NCI-H2196 treated with DMSO at 0.1 percent for 48 hours (cell line): ENCODE measurements around the gene USP22.

Source experiments
- DNase-seq: peaks from one replicate; lab custom pipeline; 2025; ENCODE audit not compliant: unreplicated experiment; lab: John Stamatoyannopoulos, UW

The USP22 gene

GRCh38 chr17:21021208-21021803 lies 21.5 kb downstream of the USP22 start:
- DNase-seq: no peak

- DNase-seq: no peak
These were observed 22.2 kb downstream of the USP22 start for GRCh38 chr17:21020622-21021021.

- DNase-seq: no peak
These were observed 22.7 kb downstream of the USP22 start for GRCh38 chr17:21019976-21020586.

GRCh38 chr17:21018894-21019293 lies 23.9 kb downstream of the USP22 start:
- no peak for DNase-seq

DNA sequence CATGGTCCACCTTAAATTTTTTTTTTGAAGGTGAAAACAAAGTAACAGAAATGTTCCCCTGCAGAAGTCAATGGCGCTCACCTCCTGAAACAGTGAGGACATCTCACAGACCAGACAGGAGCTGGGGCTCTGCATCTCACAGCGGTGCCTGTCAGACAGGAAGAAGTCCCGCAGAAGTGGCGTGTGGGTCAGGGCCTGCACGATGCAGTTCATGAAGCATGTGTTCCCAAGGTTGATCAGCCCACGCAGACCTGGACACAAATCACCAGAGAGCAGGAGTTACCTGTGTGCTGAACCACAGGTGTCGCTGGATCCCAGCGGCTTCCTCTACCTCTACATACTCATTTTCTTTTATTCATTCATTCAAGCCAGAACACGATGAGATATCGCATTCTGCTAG lies 24.9 kb downstream of the USP22 start:
- DNase-seq: no peak

DNA sequence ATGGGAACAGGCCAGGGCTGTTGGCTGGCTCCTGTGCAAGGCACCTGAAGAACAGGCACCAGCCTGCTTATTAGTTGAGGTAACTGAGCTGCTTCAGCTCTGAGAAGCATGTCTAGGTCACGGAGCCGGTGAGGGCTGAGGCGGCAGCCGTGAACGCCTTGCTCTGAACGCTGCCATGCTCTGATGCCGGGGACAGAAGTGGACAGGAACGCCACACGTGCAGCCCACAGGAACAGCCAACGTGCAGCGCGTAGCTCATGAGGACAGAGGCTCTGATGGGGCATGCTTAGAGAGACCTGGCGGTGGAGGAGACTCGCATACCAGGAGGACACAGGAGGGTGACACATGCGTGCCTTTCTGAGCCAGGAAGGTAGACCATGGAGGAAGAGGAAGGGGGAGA lies 25.6 kb downstream of the USP22 start:
- no peak for DNase-seq

GRCh38 chr17:21016826-21017225 lies 26.0 kb downstream of the USP22 start:
- no peak for DNase-seq

GRCh38 chr17:21015564-21015963 lies 27.2 kb downstream of the USP22 start:
- no peak for DNase-seq

DNA sequence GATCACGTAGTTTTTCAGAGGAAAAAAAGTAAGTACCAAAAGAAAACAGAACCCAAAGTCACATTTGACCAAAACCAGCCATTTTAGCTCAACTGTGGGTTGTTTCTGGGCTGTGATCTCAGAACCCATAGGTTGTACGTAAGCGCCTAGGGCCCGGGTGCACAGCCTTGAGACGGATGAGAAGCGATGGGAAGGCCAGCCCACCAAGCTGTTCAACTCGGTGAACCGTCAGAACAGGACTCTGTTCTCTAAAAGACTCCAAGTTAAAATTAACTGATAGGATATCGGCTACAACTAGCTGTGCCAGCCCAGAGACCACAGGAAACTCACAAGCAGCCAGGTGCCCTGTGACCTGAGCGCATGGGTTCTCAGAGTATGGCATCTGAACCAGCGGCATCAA lies 28.3 kb downstream of the USP22 start:
- no peak for DNase-seq

- no peak for DNase-seq
These were observed 28.8 kb downstream of the USP22 start for GRCh38 chr17:21013983-21014382.

DNA sequence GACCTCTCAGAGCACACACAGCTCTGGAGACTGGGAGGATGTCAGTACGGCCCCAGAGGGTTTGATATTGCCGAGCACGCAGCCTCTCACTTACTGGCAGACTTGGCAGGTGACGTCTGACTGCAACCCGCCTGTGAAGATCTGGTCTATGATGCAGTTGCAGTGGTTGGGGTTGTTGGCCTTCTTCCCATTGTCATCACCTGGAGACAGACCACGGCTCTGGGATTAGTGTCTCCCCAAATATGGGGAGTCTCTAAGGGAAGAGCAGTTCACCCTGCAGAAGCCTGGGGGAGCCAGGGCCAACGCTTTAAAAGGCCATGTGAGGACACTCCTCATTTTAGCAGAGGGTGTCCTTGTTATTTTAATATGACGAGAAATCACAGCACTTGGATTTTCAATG lies 30.1 kb downstream of the USP22 start:
- DNase-seq: no peak

DNA sequence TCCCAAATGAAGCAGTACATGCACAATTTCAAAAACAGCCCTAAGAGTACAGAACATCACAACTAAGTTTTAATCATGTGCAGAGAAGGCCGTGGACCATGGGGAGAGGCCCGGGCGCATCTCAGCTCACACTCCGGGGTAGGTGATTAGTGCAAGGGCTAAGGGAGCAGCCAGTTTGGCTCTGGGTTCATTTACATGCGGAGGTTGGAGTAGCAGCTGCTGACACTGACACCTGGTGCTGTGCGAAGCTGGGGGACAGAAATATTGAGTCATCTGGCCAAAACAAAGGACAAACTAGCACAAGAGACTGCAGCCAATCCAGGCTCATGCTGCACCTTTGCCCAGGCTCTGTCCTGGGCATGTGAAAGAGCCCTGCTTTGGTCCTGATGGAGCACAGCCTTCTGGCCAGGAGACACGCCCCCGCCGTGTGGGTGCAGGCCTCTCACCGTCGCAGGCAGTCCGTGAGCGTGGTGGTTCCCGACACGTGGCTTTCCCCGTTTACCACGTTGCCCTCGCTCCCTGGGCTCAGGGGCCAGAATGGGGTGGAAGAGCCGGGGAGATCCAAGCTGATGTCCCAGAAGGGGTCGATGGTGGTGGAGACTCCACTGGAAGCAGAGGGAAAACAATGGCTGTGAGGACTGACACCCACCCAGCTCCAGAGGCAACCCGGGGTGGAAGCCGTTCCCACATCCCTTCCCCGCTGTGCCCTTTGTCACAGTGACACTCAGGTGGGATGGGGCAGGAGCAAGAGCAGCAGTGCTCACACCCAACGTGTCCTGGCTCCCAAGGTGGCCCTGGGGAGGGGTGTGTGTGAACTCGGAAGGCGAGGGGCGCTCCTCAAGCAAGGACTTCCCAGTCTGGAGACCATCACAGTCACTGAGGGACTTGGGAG lies 31.9 kb downstream of the USP22 start:
- no peak for DNase-seq

DNA sequence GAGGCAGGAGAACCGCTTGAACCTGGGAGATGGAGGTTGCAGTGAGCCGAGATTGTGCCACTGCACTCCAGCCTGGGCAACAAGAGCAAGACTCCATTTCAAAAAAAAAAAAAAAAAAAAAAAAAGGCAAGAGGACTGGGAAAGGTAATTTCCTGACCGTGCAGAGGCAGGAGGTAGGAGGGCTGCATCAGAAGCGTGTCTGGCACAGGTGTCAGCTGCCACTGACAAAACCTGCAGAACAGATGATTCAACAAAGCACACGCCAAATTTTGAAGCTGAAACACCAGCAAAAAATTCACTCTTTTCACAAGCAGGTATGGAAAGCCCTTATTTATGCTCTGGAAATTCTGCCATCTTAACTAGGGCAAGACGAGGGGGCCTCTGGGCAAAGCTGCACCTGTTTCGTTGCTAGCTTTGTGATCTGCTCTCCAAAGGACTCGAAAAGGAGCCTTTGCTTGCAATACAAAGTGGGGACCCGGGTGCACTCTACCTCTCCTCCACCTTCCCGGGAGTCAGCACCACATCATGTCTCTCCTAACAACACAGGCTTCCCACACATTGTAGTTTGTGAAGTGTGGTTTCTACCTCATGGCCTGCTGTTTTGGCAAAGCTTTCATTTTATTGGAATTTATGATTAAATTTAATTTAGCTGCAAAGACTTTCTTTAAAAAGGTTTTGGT lies 33.7 kb downstream of the USP22 start:
- DNase-seq: no peak

GRCh38 chr17:21008160-21008915 lies 34.5 kb downstream of the USP22 start:
- no peak for DNase-seq

GRCh38 chr17:21007646-21008045 lies 35.2 kb downstream of the USP22 start:
- no peak for DNase-seq

DNA sequence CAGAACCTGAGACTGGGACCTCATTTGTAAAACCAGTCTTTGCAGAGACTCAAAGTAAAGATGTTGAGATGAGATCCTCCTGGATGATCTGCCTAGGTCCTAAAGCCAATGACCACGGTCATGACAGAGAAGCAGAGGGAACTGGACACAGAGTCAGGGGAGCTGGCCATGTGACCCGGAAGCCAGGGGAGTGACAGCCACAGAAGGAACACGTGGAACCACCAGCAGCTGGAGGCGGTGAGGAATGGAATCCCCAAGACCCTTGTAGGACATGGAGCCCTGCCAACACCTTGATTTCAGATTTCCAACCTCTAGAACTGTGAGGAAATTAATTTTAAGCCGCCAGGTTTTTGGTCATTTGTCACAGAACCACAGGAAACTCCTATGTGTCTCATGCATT lies 37.0 kb downstream of the USP22 start:
- no peak for DNase-seq

DNA sequence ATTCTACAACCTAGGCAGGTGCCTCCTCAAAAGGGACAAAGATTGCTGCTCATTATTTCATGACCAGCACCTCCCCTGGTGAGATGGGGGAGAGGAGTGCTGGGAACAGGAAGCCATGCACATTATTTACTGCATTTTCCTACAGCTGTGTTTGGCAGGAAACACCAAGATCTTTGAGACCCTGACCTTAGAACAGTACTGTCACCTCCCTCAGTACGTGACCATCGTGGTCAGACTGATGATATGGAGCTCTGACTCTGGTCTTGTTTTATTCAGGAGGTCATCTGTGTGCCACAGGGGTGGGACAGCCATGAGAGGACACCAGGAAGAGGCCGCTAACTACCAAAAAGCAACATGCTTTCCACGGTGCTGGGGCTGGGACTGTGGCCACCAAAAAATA lies 37.4 kb downstream of the USP22 start:
- DNase-seq: no peak

- no peak for DNase-seq
These were observed 38.5 kb downstream of the USP22 start for GRCh38 chr17:21004016-21004930.

DNA sequence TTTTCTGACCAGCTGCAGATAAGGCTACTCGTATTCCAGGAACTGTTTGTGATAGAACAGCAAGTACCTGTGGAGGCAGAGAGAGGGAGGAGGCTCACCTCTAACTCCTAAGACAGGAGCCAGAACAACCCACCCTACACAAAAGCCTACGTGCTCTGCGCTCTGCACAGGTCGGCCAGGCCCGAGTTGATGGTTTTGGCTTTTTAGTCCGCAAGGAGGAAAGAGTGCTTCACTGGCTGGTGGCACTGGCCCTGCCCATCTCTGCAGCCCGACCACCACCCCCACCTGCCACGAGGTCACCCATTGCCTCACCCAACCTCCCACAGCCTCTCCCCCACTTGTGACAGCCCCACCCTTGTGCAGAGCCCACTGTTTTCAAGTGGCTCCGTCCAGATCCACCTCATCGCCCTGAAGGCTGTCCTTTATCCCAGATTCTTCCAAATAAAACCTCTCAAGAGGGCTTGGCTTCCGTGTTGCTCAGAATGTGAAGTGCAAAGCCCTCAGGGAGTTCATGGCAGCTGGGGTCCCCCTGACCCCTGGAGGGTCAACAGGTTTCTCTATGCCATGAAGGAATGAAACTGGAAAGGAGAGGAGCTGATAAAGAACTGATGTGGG lies 39.7 kb downstream of the USP22 start:
- no peak for DNase-seq
